Tibial nerve (tissue), 4 donors: ENCODE measurements around the gene RNASE7. TPM values are rescaled to one million over a fixed set of nuclear protein-coding genes. Genes with fewer than 3 reads are reported as not detected.

Experiments
- DNase-seq, 2 donors: peaks; one replicate each; pipeline ENCODE4 v3.0.0-alpha.2; 2019; ENCODE audit warnings: low spot score in 2 of 2
- H3K27ac ChIP-seq, 4 donors: fragments of 200-600 bp; sonication (generic) in 3 of 4; one replicate each; pipeline ENCODE4 v1.5.1; 2017 to 2019; ENCODE audit warnings: mild to moderate bottlenecking in 1 of 4
- H3K27me3 ChIP-seq, 2 donors: fragments of 200-600 bp; sonication (generic) in 1 of 2; one replicate each; pipeline versions ENCODE4 v1.5.1 to v1.6.0; 2017 to 2019
- H3K36me3 ChIP-seq, 3 donors: fragments of 200-600 bp; sonication (generic); one replicate each; pipeline ENCODE4 v1.5.1; 2018 to 2019
- H3K4me1 ChIP-seq, 4 donors: fragments of 200-600 bp; sonication (generic) in 3 of 4; one replicate each; pipeline ENCODE4 v1.5.1; 2017 to 2019
- H3K4me3 ChIP-seq, 4 donors: fragments of 200-600 bp; sonication (generic) in 3 of 4; one replicate each; pipeline ENCODE4 v1.5.1; 2017 to 2019; ENCODE audit warnings: mild to moderate bottlenecking in 1 of 4, moderate library complexity in 1 of 4
- H3K9me3 ChIP-seq, 4 donors: fragments of 200-600 bp; sonication (generic) in 3 of 4; one replicate each; pipeline ENCODE4 v1.5.1; 2017 to 2019
- CTCF ChIP-seq, 5 experiments: fragments of 200-600 bp in 3 of 5; fragments of 450-650 bp in 2 of 5; sonication (generic) in 3 of 5; IDR thresholded peaks; one replicate each; pipeline ENCODE4 v1.5.1; 2016 to 2019; ENCODE audit warnings: antibody characterized with exemption in 5 of 5, mild to moderate bottlenecking in 3 of 5, moderate library complexity in 2 of 5
- EP300 ChIP-seq, 2 donors: sonication (generic); formaldehyde crosslinking; IDR thresholded peaks; one replicate each; pipeline ENCODE4 v1.6.1; 2017; ENCODE audit warnings: antibody characterized with exemption in 2 of 2, mild to moderate bottlenecking in 1 of 2
- POLR2A ChIP-seq, 2 donors: fragments of 450-650 bp; IDR thresholded peaks; one replicate each; pipeline ENCODE4 v1.6.1; 2017; ENCODE audit warnings: antibody characterized with exemption in 2 of 2, mild to moderate bottlenecking in 2 of 2, moderate library complexity in 2 of 2
- WGBS, 2 donors: methylation state at CpG; one replicate each; pipeline ENCODE4 v1.1.5; 2018; 5-methylcytosine and 5-hydroxymethylcytosine counted together
- total RNA-seq, 4 donors: library from RNA; depleted of rRNA; stranded (reverse); fragments of >200 nt; gene quantifications; one replicate each; pipeline ENCODE4 v1.1.0, GENCODE V29; 2016

RNASE7 gene
- total RNA-seq, 4 donors from 2014 or later, result not detected

- no peak for DNase-seq
- Histone ChIP-seq H3K27ac (peak overlapping the region; percentile 92 to 99 (median 96)), H3K4me1 (peaks cover 0 to 74% (median 15%) of the 10 kb centered on the region in 4 donors), H3K27me3 (no peaks in the 10 kb centered on the region), H3K36me3 (peaks cover 0 to 34% (median 2%) of the 10 kb centered on the region in 3 donors), H3K9me3 (no peaks in the 10 kb centered on the region), H3K4me3 (peak overlapping the region; percentile 65 to 76 (median 75))
- TF ChIP-seq EP300 (IDR thresholded peaks at IDR 0.05), result no peak
- TF ChIP-seq POLR2A (IDR thresholded peaks at IDR 0.05), result no peak
- no peak for TF ChIP-seq CTCF (IDR thresholded peaks at IDR 0.05)
- 11 to 18% methylated on average over 17 of the region's 17 CpGs for WGBS, 2 donors
Measured at GRCh38 chr14:21023817-21024584, 18.2 kb upstream of the RNASE7 start.

GRCh38 chr14:21024585-21025370, 17.4 kb upstream of the RNASE7 start, which contains the start of gene NDRG2:
TSS of gene NDRG2 (minus strand) at chr14:21025061. CDS start at chr14:21023315, 1,746 bp downstream.
- 1% methylated on average over 33 to 43 of the region's 72 CpGs for WGBS, 2 donors

GRCh38 chr14:21025371-21026273, 16.5 kb upstream of the RNASE7 start:
- Histone ChIP-seq H3K4me1 (peaks cover 0 to 64% (median 15%) of the 10 kb centered on the region in 4 donors), H3K4me3 (peak overlapping the region; percentile 65 to 76 (median 75)), H3K9me3 (no peaks in the 10 kb centered on the region), H3K27ac (peak overlapping the region; percentile 92 to 99 (median 96)), H3K36me3 (peaks cover 0 to 18% (median 0%) of the 10 kb centered on the region in 3 donors), H3K27me3 (no peaks in the 10 kb centered on the region)
- DNase-seq, result peak; percentile 64 to 77
- TF ChIP-seq EP300 (IDR thresholded peaks at IDR 0.05) (peak in 1 of 2 donors; percentile 65), CTCF (IDR thresholded peaks at IDR 0.05) (peak in 2 of 5 experiments; percentile 23 to 40), POLR2A (IDR thresholded peaks at IDR 0.05) (peak in 1 of 2 donors; percentile 19)
- 1 to 7% methylated on average over 30 to 42 of the region's 58 CpGs for WGBS, 2 donors

More at GRCh38 chr14:21024585-21025370, 17.4 kb upstream of the RNASE7 start, which contains the start of gene NDRG2:
- Histone ChIP-seq H3K36me3 (peaks cover 0 to 26% (median 2%) of the 10 kb centered on the region in 3 donors), H3K4me3 (peak within 1 kb of the TSS; percentile 65 to 76 (median 75)), H3K27me3 (no peaks in the 10 kb centered on the region), H3K27ac (peak within 1 kb of the TSS; percentile 92 to 99 (median 96)), H3K4me1 (peaks cover 0 to 67% (median 15%) of the 10 kb centered on the region in 4 donors), H3K9me3 (no peaks in the 10 kb centered on the region)
- no peak for TF ChIP-seq CTCF (IDR thresholded peaks at IDR 0.05)
- peak in 1 of 2 donors; percentile 49 for TF ChIP-seq POLR2A (IDR thresholded peaks at IDR 0.05)
- TF ChIP-seq EP300 (IDR thresholded peaks at IDR 0.05), result peak in 1 of 2 donors; percentile 59
- peak; percentile 71 to 72 for DNase-seq

- TF ChIP-seq EP300 (IDR thresholded peaks at IDR 0.05) (peak in 1 of 2 donors; percentile 8), CTCF (IDR thresholded peaks at IDR 0.05) (no peak)
- DNase-seq, result peak in 1 of 2 donors; percentile 40
- H3K9me3 ChIP-seq, result no peaks in the 10 kb centered on the region
- peak overlapping the region; percentile 65 to 76 (median 75) for H3K4me3 ChIP-seq
- WGBS, 2 donors, result 34 to 41% methylated on average over 7 of the region's 7 CpGs
- peaks cover 0 to 10% (median 0%) of the 10 kb centered on the region in 3 donors for H3K36me3 ChIP-seq
- H3K27me3 ChIP-seq, result no peaks in the 10 kb centered on the region
- peak overlapping the region; percentile 92 to 99 (median 96) for H3K27ac ChIP-seq
- peaks cover 0 to 56% (median 14%) of the 10 kb centered on the region in 4 donors for H3K4me1 ChIP-seq
Measured at GRCh38 chr14:21026274-21026987, 15.7 kb upstream of the RNASE7 start.
